ENCODE data around the gene PRKD3.

The PRKD3 gene

DNA sequence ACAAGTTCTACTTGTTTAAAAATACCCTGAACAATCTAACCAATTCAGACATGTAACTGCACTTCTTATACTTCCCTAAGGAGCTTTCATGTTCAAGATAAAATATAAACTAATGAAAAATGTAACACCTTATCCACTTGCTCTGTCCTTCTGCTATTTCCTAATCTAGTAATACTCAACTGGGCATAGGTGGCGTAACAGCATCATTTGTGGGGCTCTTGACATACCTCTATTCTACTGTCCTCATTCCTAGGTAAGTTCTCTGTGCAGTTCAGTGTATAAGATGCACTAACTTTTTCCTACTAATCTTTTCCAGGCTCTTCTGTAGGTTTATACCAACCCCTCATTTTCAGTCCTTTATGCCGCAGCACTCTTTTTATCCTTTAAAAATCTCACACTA, 36.7 kb downstream of the PRKD3 start:
- no peaks in the 10 kb centered on the region for H3K9me3 ChIP-seq (ENCODE audit: low read length)
- H3K36me3 ChIP-seq (ENCODE audit: insufficient read depth, low read length) = peaks cover 73% of the 10 kb centered on the region; the same call in 1 of the 2 replicates
- no peak overlapping the region for H3K4me2 ChIP-seq (ENCODE audit: low read length)
- no peak overlapping the region for H2AFZ ChIP-seq (ENCODE audit: low read length)
- no peak overlapping the region for H3K4me3 ChIP-seq (ENCODE audit: low read depth, low read length, poor library complexity, severe bottlenecking)
- H3K9me2 ChIP-seq (ENCODE audit: low read depth, low read length) = no peaks in the 10 kb centered on the region
- H3F3A ChIP-seq (ENCODE audit: insufficient read depth, low read length) = no peaks in the 10 kb centered on the region
- TF ChIP-seq EZH2 (IDR thresholded peaks at IDR 0.05; ENCODE audit: borderline replicate concordance, low read length) = no peak
- TF ChIP-seq, protein P1, sequence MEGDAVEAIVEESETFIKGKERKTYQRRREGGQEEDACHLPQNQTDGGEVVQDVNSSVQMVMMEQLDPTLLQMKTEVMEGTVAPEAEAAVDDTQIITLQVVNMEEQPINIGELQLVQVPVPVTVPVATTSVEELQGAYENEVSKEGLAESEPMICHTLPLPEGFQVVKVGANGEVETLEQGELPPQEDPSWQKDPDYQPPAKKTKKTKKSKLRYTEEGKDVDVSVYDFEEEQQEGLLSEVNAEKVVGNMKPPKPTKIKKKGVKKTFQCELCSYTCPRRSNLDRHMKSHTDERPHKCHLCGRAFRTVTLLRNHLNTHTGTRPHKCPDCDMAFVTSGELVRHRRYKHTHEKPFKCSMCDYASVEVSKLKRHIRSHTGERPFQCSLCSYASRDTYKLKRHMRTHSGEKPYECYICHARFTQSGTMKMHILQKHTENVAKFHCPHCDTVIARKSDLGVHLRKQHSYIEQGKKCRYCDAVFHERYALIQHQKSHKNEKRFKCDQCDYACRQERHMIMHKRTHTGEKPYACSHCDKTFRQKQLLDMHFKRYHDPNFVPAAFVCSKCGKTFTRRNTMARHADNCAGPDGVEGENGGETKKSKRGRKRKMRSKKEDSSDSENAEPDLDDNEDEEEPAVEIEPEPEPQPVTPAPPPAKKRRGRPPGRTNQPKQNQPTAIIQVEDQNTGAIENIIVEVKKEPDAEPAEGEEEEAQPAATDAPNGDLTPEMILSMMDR (IDR thresholded peaks at IDR 0.05; ENCODE audit: low read length) = peak; percentile 70
- no peak overlapping the region for H3K9ac ChIP-seq (ENCODE audit: low read length)
- H3K27me3 ChIP-seq (ENCODE audit: insufficient read depth, low read length) = no peaks in the 10 kb centered on the region
- H3K4me1 ChIP-seq (ENCODE audit: insufficient read depth, low read length, severe bottlenecking) = peaks cover 12% of the 10 kb centered on the region
- H3K79me2 ChIP-seq (ENCODE audit: insufficient read depth, low read length) = 0 out of 2 replicates have a peak, but pooled peaks cover 4% of the 10 kb centered on the region
- no peaks in the 10 kb centered on the region for H4K20me1 ChIP-seq (ENCODE audit: insufficient read depth, low read length)
- H3K27ac ChIP-seq (ENCODE audit: low read depth, low read length, poor library complexity, severe bottlenecking) = no peak overlapping the region

DNA sequence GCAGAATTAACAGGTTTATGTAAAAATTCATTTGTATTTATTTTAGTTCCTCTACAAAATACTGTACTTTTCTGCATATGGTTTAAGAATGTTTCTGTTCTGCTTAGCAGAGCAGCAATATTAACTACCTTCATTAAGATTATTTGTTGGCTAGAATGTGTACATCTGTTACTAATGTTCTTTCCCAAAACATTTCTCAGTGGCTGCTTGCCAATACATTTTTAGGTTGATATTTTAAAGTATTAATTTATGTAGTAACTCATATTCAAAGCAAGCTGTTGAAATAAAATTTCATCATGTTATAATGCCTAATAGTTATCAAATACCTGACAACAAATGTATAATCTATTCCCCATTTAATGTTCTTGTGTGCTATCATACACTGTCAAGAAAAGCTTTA, 40.3 kb downstream of the PRKD3 start:
- H3K4me2 ChIP-seq (ENCODE audit: low read length) = no peak overlapping the region
- peaks cover 78% of the 10 kb centered on the region for H3K36me3 ChIP-seq (ENCODE audit: insufficient read depth, low read length)
- H3F3A ChIP-seq (ENCODE audit: insufficient read depth, low read length) = no peaks in the 10 kb centered on the region

GRCh38 chr2:37283207-37283606, 41.4 kb downstream of the PRKD3 start:
- Histone ChIP-seq H3K9me2 (ENCODE audit: low read depth, low read length) (no peaks in the 10 kb centered on the region), H2AFZ (ENCODE audit: low read length) (no peak overlapping the region), H3K9me3 (ENCODE audit: low read length) (no peaks in the 10 kb centered on the region), H3K4me2 (ENCODE audit: low read length) (no peak overlapping the region), H3K27me3 (ENCODE audit: insufficient read depth, low read length) (no peaks in the 10 kb centered on the region), H3F3A (ENCODE audit: insufficient read depth, low read length) (no peaks in the 10 kb centered on the region), H3K36me3 (ENCODE audit: insufficient read depth, low read length) (peaks cover 80% of the 10 kb centered on the region), H3K4me1 (ENCODE audit: insufficient read depth, low read length, severe bottlenecking) (no peaks in the 10 kb centered on the region), H3K27ac (ENCODE audit: low read depth, low read length, poor library complexity, severe bottlenecking) (no peak overlapping the region), H4K20me1 (ENCODE audit: insufficient read depth, low read length) (no peaks in the 10 kb centered on the region), H3K79me2 (ENCODE audit: insufficient read depth, low read length) (no peaks in the 10 kb centered on the region), H3K4me3 (ENCODE audit: low read depth, low read length, poor library complexity, severe bottlenecking) (no peak overlapping the region), H3K9ac (ENCODE audit: low read length) (no peak overlapping the region)
- TF ChIP-seq, protein P1 (IDR thresholded peaks at IDR 0.05; ENCODE audit: low read length) = no peak
- no peak for TF ChIP-seq EZH2 (IDR thresholded peaks at IDR 0.05; ENCODE audit: borderline replicate concordance, low read length)

More for the DNA sequence above, 40.3 kb downstream of the PRKD3 start:
- H3K27me3 ChIP-seq (ENCODE audit: insufficient read depth, low read length) = no peaks in the 10 kb centered on the region
- H3K4me1 ChIP-seq (ENCODE audit: insufficient read depth, low read length, severe bottlenecking) = peaks cover under 1% of the 10 kb centered on the region
- no peak overlapping the region for H3K27ac ChIP-seq (ENCODE audit: low read depth, low read length, poor library complexity, severe bottlenecking)
- no peaks in the 10 kb centered on the region for H3K9me3 ChIP-seq (ENCODE audit: low read length)
- no peak overlapping the region for H2AFZ ChIP-seq (ENCODE audit: low read length)
- no peak overlapping the region for H3K4me3 ChIP-seq (ENCODE audit: low read depth, low read length, poor library complexity, severe bottlenecking)
- no peaks in the 10 kb centered on the region for H4K20me1 ChIP-seq (ENCODE audit: insufficient read depth, low read length)
- H3K9ac ChIP-seq (ENCODE audit: low read length) = no peak overlapping the region
- TF ChIP-seq, protein P1 (IDR thresholded peaks at IDR 0.05; ENCODE audit: low read length) = no peak
- TF ChIP-seq EZH2 (IDR thresholded peaks at IDR 0.05; ENCODE audit: borderline replicate concordance, low read length) = no peak
- H3K9me2 ChIP-seq (ENCODE audit: low read depth, low read length) = no peaks in the 10 kb centered on the region
- H3K79me2 ChIP-seq (ENCODE audit: insufficient read depth, low read length) = no peaks in the 10 kb centered on the region
